HG02884 (cell line): Measurements from ENCODE around the gene TSPAN1.
"Not testable (repeated sequence)": the region's sequence is repeated elsewhere in the genome, so short reads cannot be mapped to it uniquely, and the experiment has no call there.

ENCODE experiments used
- ATAC-seq: cut with Tn5 transposase; IDR thresholded peaks from one replicate; pipeline ENCODE4 v1.9.1; 2021; ENCODE audit warnings: mild to moderate bottlenecking, moderate library complexity; ENCODE audit not compliant: unreplicated experiment

TSPAN1 gene

GRCh38 chr1:46215504-46215903, 40.6 kb downstream of the TSPAN1 start:
- no peak for ATAC-seq

DNA sequence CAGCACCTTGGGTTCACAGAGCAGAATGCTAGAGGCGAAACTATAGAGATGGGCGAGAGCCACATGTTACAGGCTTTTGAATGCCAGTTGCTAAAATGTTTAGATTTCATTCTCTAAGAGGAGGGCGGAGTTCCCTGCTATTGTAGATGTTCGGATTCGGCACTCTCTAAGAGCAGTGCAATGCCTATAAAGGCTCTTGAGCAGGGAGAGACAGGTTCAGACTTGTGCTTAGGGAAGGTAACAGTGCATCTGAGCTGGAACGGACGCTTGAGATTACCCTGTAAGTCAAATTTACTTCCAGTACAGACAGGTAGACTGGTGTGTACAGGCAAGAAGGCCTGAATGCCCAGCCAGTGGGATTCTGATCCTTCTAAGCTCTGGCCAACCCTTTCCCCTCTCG, 43.6 kb downstream of the TSPAN1 start:
- no peak for ATAC-seq

GRCh38 chr1:46219551-46220520, 44.9 kb downstream of the TSPAN1 start:
- ATAC-seq = no peak

DNA sequence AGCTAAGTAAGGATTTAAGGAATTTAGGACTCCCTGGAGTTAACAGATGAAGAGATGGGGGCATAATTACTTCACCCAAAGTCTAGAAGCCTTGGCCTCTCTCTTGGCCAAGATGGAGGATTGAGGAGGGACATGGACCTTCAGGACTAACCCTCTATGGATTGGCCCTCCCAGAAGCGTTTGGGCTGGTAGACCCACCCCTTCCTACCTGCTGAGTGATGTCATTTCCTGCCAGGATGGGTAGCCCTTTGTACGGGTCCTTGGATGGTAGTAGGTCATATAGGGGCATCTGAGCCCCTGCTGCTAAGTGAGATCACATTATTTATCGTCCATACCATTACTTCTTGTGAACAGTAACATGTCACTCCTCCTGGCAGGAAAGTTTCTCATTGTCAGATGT, 45.9 kb downstream of the TSPAN1 start:
- no peak for ATAC-seq

- ATAC-seq = no peak
These were observed 46.9 kb downstream of the TSPAN1 start for GRCh38 chr1:46221749-46222148.

- ATAC-seq = not testable (repeated sequence)
These were observed 48.2 kb downstream of the TSPAN1 start for GRCh38 chr1:46223055-46223454.

- peak; percentile 76 for ATAC-seq
These were observed 48.6 kb downstream of the TSPAN1 start for GRCh38 chr1:46223472-46223943.

GRCh38 chr1:46224966-46225365, 50.1 kb downstream of the TSPAN1 start:
- ATAC-seq = no peak

- ATAC-seq = not testable (repeated sequence)
These were observed 56.3 kb downstream of the TSPAN1 start for GRCh38 chr1:46231231-46231630.
